HepG2 (cell line): ENCODE results near the gene THY1. TPM values are rescaled to one million over a fixed set of nuclear protein-coding genes. Genes with fewer than 3 reads are reported as not detected.

Source experiments
- ETV6 ChIP-seq: sonication (generic); formaldehyde crosslinking; conservative IDR thresholded peaks from 2 replicates; pipeline ENCODE4 v1.4.0; 2020; ENCODE audit warnings: missing genetic modification reagents
- FOXJ3 ChIP-seq: sonication (generic); formaldehyde crosslinking; IDR thresholded peaks from 2 replicates; pipeline ENCODE4 v1.4.0; 2020; ENCODE audit warnings: missing genetic modification reagents, mild to moderate bottlenecking, borderline replicate concordance
- KAT8 ChIP-seq: IDR thresholded peaks from 2 replicates; pipeline ENCODE4 v1.6.1; 2016; ENCODE audit warnings: missing genetic modification reagents, missing compliant biosample characterization
- TMF1 ChIP-seq: sonication (generic); formaldehyde crosslinking; IDR thresholded peaks from 2 replicates; pipeline ENCODE4 v1.8.1; 2022; ENCODE audit warnings: low read depth, missing genetic modification reagents
- YEATS2 ChIP-seq: sonication (generic); formaldehyde crosslinking; IDR thresholded peaks from 2 replicates; pipeline ENCODE4 v1.4.0; 2020; ENCODE audit warnings: missing genetic modification reagents, borderline replicate concordance
- ZNF451 ChIP-seq: sonication (generic); formaldehyde crosslinking; IDR thresholded peaks from 2 replicates; pipeline ENCODE4 v1.5.0; 2020; ENCODE audit warnings: mild to moderate bottlenecking, missing genetic modification reagents
- ZNF614 ChIP-seq: IDR thresholded peaks from 2 replicates; pipeline ENCODE4 v1.6.1; 2018; ENCODE audit warnings: missing biosample characterization, missing genetic modification reagents, inconsistent platforms, borderline replicate concordance
- ZNF660 ChIP-seq: sonication (generic); formaldehyde crosslinking; IDR thresholded peaks from 2 replicates; pipeline ENCODE4 v1.5.1; 2020; ENCODE audit warnings: mild to moderate bottlenecking, low read depth, missing genetic modification reagents, borderline replicate concordance
- ZNF850 ChIP-seq: sonication (generic); formaldehyde crosslinking; conservative IDR thresholded peaks from 2 replicates; pipeline ENCODE4 v1.9.0; 2021; ENCODE audit warnings: mild to moderate bottlenecking, missing genetic modification reagents
- ZSCAN9 ChIP-seq: IDR thresholded peaks from 2 replicates; pipeline ENCODE4 v1.6.1; 2016; ENCODE audit warnings: borderline replicate concordance
- polyA plus RNA-seq, 8 experiments: library from polyadenylated mRNA; depleted of rRNA in 3 of 8; stranded (reverse) in 7 of 8; unstranded in 1 of 8; fragments of >200 nt; fragmentation: Illumina TruSeq in 4 of 8; extraction: Trizol in 4 of 8; gene quantifications; 2 replicates each; pipeline versions ENCODE4 v1.2.1 to v1.2.3, GENCODE V29; 2011 to 2016; ENCODE audit warnings: low read depth in 4 of 8, missing spikeins in 1 of 8, mixed read lengths in 1 of 8; ENCODE audit not compliant: insufficient read depth in 1 of 8
- total RNA-seq, 5 experiments: library from RNA; depleted of rRNA; stranded (reverse); fragments of >200 nt; fragmentation: Illumina TruSeq; extraction: Trizol; gene quantifications; 2 replicates each; pipeline ENCODE4 v1.2.3, GENCODE V29; 2016; ENCODE audit warnings: low read depth in 1 of 5
- TF ChIP-seq, protein P1 (sequence below): IDR thresholded peaks from 2 replicates; pipeline ENCODE4 v1.6.1; 2018; ENCODE audit warnings: missing genetic modification reagents, mild to moderate bottlenecking, missing compliant biosample characterization
- TF ChIP-seq, protein P2 (sequence below): IDR thresholded peaks from 2 replicates; pipeline ENCODE4 v1.6.1; 2016; ENCODE audit warnings: mild to moderate bottlenecking, missing biosample characterization, missing genetic modification reagents
- TF ChIP-seq, protein P3 (sequence below): sonication (generic); formaldehyde crosslinking; IDR thresholded peaks from 2 replicates; pipeline ENCODE4 v1.5.0; 2020; ENCODE audit warnings: mild to moderate bottlenecking, missing genetic modification reagents, borderline replicate concordance
- TF ChIP-seq, protein P4 (sequence below): sonication (generic); formaldehyde crosslinking; IDR thresholded peaks from 2 replicates; pipeline ENCODE4 v1.4.0; 2020; ENCODE audit warnings: mild to moderate bottlenecking, missing genetic modification reagents
- TF ChIP-seq, protein P5 (sequence below): sonication (generic); formaldehyde crosslinking; IDR thresholded peaks from 2 replicates; pipeline ENCODE4; 2020; ENCODE audit warnings: missing genetic modification reagents, mild to moderate bottlenecking, borderline replicate concordance

The THY1 gene
- total and polyA plus RNA-seq, 2 of the 13 experiments (the other 11 are each of a cell fraction or from before 2014, with no cell fraction given): not detected

DNA sequence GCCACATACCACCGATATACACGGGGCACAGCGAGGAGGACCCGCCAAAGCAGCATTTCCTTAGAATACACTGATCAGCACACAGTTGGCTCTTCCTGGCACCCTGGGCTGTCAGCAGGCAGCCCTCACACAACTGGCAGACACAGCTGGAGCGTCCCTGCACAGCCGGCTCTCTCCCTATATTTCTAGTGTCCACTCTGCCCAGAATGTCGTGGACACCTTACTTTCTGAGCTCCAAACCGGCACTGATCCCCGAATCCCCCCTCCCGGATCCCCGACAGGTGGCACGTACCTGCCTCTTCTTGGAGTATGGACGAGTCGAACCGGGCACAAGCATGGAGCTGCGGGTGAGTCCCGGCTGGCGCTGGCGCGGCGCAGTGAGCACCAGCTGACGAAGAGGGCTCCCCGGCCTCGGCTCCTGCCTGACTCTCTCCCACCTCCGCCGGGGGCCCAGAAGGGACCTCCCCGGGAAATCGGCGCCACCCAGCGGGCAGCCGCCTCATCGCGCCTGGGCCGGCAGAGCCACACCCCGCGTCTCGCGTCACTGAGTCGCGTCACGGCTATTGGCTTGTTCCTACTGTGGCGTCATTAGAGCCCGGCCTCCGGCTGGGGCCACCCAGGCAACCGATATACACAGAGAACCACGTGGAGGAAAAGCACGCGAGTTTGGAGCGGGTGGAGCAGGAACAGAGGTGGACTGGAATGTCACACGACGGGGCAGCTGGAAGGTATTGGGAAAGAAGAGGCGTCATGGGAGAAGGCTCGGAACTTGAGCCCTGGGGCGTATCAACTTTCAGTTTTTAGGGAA is 41.6 kb downstream of the THY1 start, which contains the start of gene USP2 (continued):
- TF ChIP-seq ZNF614 (CRISPR knock-in tag): 0 out of 2 replicates have a peak, but pooled peaks have one; percentile 61
- TF ChIP-seq, protein P1, sequence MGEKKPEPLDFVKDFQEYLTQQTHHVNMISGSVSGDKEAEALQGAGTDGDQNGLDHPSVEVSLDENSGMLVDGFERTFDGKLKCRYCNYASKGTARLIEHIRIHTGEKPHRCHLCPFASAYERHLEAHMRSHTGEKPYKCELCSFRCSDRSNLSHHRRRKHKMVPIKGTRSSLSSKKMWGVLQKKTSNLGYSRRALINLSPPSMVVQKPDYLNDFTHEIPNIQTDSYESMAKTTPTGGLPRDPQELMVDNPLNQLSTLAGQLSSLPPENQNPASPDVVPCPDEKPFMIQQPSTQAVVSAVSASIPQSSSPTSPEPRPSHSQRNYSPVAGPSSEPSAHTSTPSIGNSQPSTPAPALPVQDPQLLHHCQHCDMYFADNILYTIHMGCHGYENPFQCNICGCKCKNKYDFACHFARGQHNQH: peak; percentile 90
- no peak for TF ChIP-seq TMF1 (CRISPR knock-in tag)
- peak; percentile 82 for TF ChIP-seq FOXJ3 (CRISPR knock-in tag)
- TF ChIP-seq ZNF850 (CRISPR knock-in tag): no peak
- peak; percentile 69 for TF ChIP-seq YEATS2 (CRISPR knock-in tag)
- TF ChIP-seq ETV6 (CRISPR knock-in tag): 0 out of 2 replicates have a peak, but pooled peaks have one; percentile 41
- TF ChIP-seq, protein P2, sequence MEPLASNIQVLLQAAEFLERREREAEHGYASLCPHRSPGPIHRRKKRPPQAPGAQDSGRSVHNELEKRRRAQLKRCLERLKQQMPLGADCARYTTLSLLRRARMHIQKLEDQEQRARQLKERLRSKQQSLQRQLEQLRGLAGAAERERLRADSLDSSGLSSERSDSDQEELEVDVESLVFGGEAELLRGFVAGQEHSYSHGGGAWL (CRISPR knock-in tag): peak; percentile 98
- TF ChIP-seq ZNF451: no peak; the same call in 1 of the 2 replicates
- TF ChIP-seq, protein P3, sequence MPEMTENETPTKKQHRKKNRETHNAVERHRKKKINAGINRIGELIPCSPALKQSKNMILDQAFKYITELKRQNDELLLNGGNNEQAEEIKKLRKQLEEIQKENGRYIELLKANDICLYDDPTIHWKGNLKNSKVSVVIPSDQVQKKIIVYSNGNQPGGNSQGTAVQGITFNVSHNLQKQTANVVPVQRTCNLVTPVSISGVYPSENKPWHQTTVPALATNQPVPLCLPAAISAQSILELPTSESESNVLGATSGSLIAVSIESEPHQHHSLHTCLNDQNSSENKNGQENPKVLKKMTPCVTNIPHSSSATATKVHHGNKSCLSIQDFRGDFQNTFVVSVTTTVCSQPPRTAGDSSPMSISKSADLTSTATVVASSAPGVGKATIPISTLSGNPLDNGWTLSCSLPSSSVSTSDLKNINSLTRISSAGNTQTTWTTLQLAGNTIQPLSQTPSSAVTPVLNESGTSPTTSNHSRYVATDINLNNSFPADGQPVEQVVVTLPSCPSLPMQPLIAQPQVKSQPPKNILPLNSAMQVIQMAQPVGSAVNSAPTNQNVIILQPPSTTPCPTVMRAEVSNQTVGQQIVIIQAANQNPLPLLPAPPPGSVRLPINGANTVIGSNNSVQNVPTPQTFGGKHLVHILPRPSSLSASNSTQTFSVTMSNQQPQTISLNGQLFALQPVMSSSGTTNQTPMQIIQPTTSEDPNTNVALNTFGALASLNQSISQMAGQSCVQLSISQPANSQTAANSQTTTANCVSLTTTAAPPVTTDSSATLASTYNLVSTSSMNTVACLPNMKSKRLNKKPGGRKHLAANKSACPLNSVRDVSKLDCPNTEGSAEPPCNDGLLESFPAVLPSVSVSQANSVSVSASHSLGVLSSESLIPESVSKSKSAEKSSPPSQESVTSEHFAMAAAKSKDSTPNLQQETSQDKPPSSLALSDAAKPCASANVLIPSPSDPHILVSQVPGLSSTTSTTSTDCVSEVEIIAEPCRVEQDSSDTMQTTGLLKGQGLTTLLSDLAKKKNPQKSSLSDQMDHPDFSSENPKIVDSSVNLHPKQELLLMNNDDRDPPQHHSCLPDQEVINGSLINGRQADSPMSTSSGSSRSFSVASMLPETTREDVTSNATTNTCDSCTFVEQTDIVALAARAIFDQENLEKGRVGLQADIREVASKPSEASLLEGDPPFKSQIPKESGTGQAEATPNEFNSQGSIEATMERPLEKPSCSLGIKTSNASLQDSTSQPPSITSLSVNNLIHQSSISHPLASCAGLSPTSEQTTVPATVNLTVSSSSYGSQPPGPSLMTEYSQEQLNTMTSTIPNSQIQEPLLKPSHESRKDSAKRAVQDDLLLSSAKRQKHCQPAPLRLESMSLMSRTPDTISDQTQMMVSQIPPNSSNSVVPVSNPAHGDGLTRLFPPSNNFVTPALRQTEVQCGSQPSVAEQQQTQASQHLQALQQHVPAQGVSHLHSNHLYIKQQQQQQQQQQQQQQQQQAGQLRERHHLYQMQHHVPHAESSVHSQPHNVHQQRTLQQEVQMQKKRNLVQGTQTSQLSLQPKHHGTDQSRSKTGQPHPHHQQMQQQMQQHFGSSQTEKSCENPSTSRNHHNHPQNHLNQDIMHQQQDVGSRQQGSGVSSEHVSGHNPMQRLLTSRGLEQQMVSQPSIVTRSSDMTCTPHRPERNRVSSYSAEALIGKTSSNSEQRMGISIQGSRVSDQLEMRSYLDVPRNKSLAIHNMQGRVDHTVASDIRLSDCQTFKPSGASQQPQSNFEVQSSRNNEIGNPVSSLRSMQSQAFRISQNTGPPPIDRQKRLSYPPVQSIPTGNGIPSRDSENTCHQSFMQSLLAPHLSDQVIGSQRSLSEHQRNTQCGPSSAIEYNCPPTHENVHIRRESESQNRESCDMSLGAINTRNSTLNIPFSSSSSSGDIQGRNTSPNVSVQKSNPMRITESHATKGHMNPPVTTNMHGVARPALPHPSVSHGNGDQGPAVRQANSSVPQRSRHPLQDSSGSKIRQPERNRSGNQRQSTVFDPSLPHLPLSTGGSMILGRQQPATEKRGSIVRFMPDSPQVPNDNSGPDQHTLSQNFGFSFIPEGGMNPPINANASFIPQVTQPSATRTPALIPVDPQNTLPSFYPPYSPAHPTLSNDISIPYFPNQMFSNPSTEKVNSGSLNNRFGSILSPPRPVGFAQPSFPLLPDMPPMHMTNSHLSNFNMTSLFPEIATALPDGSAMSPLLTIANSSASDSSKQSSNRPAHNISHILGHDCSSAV (CRISPR knock-in tag): no peak
- no peak for TF ChIP-seq ZNF660
- TF ChIP-seq, protein P4, sequence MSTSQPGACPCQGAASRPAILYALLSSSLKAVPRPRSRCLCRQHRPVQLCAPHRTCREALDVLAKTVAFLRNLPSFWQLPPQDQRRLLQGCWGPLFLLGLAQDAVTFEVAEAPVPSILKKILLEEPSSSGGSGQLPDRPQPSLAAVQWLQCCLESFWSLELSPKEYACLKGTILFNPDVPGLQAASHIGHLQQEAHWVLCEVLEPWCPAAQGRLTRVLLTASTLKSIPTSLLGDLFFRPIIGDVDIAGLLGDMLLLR (CRISPR knock-in tag): peak; percentile 99; the same call in 1 of the 2 replicates
- TF ChIP-seq ZSCAN9 (CRISPR knock-in tag): peak; percentile 45; the same call in 1 of the 2 replicates
- TF ChIP-seq, protein P5, sequence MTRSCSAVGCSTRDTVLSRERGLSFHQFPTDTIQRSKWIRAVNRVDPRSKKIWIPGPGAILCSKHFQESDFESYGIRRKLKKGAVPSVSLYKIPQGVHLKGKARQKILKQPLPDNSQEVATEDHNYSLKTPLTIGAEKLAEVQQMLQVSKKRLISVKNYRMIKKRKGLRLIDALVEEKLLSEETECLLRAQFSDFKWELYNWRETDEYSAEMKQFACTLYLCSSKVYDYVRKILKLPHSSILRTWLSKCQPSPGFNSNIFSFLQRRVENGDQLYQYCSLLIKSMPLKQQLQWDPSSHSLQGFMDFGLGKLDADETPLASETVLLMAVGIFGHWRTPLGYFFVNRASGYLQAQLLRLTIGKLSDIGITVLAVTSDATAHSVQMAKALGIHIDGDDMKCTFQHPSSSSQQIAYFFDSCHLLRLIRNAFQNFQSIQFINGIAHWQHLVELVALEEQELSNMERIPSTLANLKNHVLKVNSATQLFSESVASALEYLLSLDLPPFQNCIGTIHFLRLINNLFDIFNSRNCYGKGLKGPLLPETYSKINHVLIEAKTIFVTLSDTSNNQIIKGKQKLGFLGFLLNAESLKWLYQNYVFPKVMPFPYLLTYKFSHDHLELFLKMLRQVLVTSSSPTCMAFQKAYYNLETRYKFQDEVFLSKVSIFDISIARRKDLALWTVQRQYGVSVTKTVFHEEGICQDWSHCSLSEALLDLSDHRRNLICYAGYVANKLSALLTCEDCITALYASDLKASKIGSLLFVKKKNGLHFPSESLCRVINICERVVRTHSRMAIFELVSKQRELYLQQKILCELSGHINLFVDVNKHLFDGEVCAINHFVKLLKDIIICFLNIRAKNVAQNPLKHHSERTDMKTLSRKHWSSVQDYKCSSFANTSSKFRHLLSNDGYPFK (CRISPR knock-in tag): peak; percentile 35; the same call in 1 of the 2 replicates
- TF ChIP-seq KAT8 (CRISPR knock-in tag): peak; percentile 80
